Measurements from ENCODE around the gene GRK5. TPM values are rescaled to one million over a fixed set of nuclear protein-coding genes. Genes with fewer than 3 reads are reported as not detected.

Gene GRK5
- total RNA-seq, 2 donors from 2014 or later = 13.9 to 28.5 TPM

DNA sequence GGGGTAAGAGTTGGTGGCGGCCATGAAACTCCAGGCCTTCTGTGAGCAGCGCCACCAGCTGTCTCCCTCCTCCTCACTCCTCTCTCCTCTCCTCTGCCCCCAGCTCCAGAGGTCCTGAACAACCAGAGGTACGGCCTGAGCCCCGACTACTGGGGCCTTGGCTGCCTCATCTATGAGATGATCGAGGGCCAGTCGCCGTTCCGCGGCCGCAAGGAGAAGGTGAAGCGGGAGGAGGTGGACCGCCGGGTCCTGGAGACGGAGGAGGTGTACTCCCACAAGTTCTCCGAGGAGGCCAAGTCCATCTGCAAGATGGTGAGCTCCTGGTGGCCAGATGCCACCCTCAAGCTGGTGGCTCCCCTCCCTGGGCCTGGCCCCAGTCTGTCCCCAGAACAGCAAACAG, 236.1 kb downstream of the GRK5 start:
- ATAC-seq = no peak
- DNase-seq = no peak
- no peaks in the 10 kb centered on the region for H3K9me3 ChIP-seq (ENCODE audit: control insufficient read depth, low read length, poor library complexity, severe bottlenecking)
- Mint-ChIP-seq H3K27ac (peak overlapping the region; percentile 19), H3K4me1 (no peaks in the 10 kb centered on the region), H3K36me3 (ENCODE audit: low read depth) (no peaks in the 10 kb centered on the region), H3K4me3 (no peak overlapping the region), H3K27me3 (no peaks in the 10 kb centered on the region)

DNA sequence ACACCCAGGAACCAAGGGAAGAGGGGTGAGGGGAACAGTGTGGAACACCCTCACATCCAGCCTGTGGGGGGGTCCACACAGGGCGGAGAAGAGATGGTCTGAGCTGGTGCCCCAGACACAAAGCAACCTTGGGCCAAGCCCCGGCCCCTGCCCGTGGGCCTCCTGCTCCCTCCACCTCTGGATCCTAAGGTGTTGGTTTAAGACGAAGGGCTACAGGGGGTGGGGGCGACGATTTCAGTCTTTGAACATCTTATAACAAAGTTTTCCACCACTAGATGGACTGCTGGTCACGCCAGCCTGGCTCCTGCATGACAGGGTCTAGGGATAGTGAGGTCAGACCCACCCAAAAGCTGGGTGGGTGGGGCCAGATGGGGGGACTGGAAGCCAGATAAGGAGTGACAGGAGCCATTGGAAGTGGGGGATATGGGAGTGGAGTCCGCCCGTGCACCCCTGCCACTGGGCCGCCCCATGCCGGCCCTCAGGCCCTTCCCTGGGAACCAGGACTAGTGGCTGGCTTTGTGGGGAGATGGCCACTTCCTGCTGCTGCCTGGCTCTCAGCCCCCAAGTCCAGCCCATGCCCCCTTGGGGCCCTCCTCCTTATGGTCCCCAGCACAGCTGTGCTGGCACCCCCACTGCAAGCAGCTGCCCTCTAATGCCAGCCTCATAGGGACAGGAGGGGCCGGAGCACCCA, 236.7 kb downstream of the GRK5 start:
- peak overlapping the region; percentile 19 for H3K27ac Mint-ChIP-seq
- DNase-seq = no peak
- no peaks in the 10 kb centered on the region for H3K9me3 ChIP-seq (ENCODE audit: control insufficient read depth, low read length, poor library complexity, severe bottlenecking)
- no peaks in the 10 kb centered on the region for H3K27me3 Mint-ChIP-seq
- no peaks in the 10 kb centered on the region for H3K4me1 Mint-ChIP-seq
- H3K4me3 Mint-ChIP-seq = no peak overlapping the region
- no peaks in the 10 kb centered on the region for H3K36me3 Mint-ChIP-seq (ENCODE audit: low read depth)
- ATAC-seq = no peak

DNA sequence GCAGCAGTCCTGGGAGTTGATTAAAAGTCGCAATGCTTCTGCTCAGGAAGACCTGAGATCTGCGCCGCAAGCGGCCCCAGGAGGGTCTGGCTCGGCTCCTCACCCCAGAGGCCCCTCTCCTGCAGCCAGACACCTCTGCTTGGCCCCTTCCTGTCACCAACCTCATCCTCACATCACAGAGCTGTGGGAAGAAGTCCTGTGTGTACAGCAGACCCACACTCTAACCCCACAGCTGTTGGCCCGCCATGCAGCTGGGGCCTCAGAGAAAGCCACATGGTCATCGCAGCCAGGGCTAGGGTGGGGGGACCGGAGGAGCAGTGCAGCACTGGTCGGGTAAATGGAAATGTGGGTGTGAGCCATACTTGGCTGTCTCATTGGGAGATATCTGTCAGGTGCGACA, 237.5 kb downstream of the GRK5 start:
- H3K27ac Mint-ChIP-seq = no peak overlapping the region
- H3K4me1 Mint-ChIP-seq = no peaks in the 10 kb centered on the region
- DNase-seq = no peak
- H3K27me3 Mint-ChIP-seq = no peaks in the 10 kb centered on the region
- ATAC-seq = no peak
- H3K36me3 Mint-ChIP-seq (ENCODE audit: low read depth) = no peaks in the 10 kb centered on the region
- H3K4me3 Mint-ChIP-seq = peak overlapping the region; percentile 60
- no peaks in the 10 kb centered on the region for H3K9me3 ChIP-seq (ENCODE audit: control insufficient read depth, low read length, poor library complexity, severe bottlenecking)

DNA sequence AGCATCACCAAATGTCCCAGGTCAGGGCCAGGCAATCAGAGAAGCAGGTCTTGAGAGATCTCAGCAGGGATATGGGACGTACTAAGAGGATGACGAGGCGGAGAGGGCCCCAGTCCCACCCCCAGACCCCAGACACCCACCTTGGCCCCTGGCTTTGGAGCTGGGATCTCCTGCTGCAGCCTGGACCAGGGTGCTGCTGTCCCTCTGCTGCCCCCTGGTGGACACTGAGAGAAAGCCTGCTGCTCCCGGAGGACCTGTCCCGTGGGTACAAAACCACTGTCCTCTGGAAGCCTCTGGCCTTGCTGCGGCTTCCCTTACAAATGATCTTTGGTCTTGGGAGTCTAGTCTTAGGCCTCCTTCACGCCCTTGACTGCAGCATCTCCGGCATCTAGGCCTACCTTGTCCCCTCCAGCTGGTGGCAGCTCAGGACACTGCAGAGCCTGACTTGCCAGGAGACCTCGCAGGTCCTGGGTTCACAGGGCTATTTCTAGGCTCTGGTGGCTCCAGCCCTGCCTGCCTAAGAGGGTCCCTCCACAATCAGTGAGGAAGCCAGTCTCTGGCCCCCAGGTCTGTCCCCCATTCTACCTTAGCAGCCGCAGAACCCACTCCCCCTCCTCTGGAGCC, 238.1 kb downstream of the GRK5 start:
- no peaks in the 10 kb centered on the region for H3K9me3 ChIP-seq (ENCODE audit: control insufficient read depth, low read length, poor library complexity, severe bottlenecking)
- no peaks in the 10 kb centered on the region for H3K27me3 Mint-ChIP-seq
- DNase-seq (peak; percentile 68 to 82 (median 80)), ATAC-seq (peak; percentile 84)
- no peaks in the 10 kb centered on the region for H3K36me3 Mint-ChIP-seq (ENCODE audit: low read depth)
- no peaks in the 10 kb centered on the region for H3K4me1 Mint-ChIP-seq
- H3K4me3 Mint-ChIP-seq = peak overlapping the region; percentile 60
- H3K27ac Mint-ChIP-seq = peak overlapping the region; percentile 75

DNA sequence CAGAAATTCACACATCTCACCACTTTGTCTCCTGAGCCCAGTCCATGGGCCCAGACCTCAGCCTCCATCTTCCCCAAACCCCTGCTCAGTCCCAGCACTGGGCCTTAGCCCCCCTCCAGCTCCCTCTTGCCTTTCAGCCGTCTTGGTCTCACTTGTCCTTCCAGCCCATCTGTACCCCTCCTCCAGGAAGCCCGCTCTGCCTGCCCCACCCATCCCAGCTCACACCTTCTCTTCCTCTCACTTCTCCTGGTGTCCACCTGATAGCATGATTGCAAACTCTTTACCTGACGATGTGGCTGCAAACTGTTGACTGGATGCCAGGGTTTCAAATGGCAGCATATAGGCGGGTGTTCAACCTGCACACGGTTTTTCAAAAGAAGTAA, 238.6 kb downstream of the GRK5 start:
- DNase-seq (no peak), ATAC-seq (no peak)
- Mint-ChIP-seq H3K4me1 (no peaks in the 10 kb centered on the region), H3K27ac (peak overlapping the region; percentile 75), H3K4me3 (no peak overlapping the region), H3K27me3 (no peaks in the 10 kb centered on the region), H3K36me3 (ENCODE audit: low read depth) (no peaks in the 10 kb centered on the region)
- H3K9me3 ChIP-seq (ENCODE audit: control insufficient read depth, low read length, poor library complexity, severe bottlenecking) = no peaks in the 10 kb centered on the region

DNA sequence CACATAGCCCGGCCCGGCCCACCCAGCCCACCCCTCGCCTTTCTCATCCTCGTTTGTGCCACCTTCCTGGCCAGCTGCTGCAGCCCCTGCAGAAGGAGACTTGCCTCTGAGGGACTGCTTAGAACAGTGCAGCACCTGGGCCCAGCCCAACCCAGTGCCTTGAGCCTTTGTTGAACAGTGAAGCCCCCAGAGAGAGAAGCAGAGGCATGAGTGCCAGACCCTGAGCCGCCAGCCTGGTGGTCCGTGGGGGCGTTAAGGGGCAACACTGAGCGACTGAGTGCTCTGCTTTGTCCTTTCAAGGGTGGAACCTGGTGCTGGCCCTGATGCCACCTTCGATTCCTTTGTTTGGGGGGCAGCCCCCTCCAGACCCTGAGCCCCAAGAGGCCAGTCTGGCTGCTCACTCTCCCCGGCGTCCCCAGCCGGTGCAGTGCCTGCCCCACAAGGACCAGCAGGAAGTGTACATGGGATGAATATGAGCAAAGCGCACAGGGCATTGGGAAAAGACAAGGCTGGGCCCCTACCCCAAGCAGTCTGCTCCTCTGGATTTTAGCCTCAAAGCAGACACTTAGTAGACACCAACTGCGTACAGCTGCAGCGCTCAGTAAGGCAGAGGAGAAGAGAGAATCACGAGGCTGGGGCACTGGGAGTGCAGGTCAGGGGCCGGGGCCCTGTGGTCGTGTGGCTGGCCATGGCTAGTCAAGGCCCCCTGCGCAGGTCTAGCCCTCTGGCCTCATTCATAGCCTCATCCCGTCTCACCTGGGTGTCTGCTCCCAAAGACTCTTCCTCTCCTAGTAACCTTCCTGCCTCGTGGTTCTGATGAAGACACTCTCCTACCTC, 239.3 kb downstream of the GRK5 start:
- DNase-seq (no peak), ATAC-seq (no peak)
- H3K4me1 Mint-ChIP-seq = no peaks in the 10 kb centered on the region
- no peak overlapping the region for H3K4me3 Mint-ChIP-seq
- H3K9me3 ChIP-seq (ENCODE audit: control insufficient read depth, low read length, poor library complexity, severe bottlenecking) = no peaks in the 10 kb centered on the region
- H3K27ac Mint-ChIP-seq = no peak overlapping the region
- no peaks in the 10 kb centered on the region for H3K36me3 Mint-ChIP-seq (ENCODE audit: low read depth)
- H3K27me3 Mint-ChIP-seq = no peaks in the 10 kb centered on the region

DNA sequence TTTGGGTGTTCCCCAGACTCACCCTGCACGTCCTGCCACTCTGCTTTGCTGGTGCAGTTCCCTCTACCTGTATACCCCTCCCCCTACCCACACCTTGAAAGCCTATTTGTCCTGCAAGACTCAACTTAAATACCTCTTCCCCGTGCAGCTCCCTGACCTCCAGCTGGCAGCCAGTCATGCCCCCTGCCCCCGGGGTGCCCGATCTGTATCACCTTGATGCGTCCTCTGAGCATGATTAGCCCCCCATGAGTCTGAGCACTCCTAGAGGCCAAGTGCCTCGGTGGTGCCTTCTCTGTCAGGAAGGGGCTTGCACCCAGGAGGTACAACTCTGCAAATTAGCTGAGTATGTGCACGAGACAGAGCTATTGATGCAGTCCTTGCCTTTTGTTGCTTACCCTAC, 240.1 kb downstream of the GRK5 start:
- no peaks in the 10 kb centered on the region for H3K27me3 Mint-ChIP-seq
- no peaks in the 10 kb centered on the region for H3K9me3 ChIP-seq (ENCODE audit: control insufficient read depth, low read length, poor library complexity, severe bottlenecking)
- H3K36me3 Mint-ChIP-seq (ENCODE audit: low read depth) = no peaks in the 10 kb centered on the region
- no peak overlapping the region for H3K4me3 Mint-ChIP-seq
- H3K27ac Mint-ChIP-seq = no peak overlapping the region
- DNase-seq = no peak
- H3K4me1 Mint-ChIP-seq = no peaks in the 10 kb centered on the region
- no peak for ATAC-seq

DNA sequence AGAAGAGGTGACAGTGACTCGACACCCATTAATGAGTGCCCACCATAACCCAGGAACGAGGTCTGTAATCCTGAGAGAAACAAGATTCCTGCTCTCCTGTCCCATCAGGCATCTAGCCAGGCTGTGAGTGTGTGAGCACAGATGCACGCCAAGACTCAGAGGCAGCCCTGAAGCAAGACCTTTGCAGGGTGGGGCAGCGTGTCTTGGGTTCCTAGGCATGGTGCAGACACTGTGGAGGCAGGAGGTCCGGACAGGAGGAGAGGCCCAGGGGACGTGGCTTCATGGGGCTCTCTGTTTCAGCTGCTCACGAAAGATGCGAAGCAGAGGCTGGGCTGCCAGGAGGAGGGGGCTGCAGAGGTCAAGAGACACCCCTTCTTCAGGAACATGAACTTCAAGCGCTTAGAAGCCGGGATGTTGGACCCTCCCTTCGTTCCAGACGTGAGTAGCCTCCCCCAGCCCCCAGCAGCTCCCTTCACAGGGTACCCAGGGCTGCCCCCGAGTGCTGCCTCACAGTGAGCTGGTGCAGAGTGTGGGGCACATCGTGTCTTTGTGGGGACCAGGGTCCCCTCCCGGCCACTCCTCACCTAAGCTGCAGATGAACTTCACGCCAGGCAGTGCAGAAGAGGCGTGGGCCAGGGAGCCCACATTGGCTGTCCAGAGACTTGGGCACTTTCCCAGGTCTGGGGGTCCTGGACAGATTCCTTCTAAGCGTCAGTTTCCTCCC, 240.6 kb downstream of the GRK5 start:
- H3K27ac Mint-ChIP-seq = no peak overlapping the region
- no peaks in the 10 kb centered on the region for H3K27me3 Mint-ChIP-seq
- H3K36me3 Mint-ChIP-seq (ENCODE audit: low read depth) = no peaks in the 10 kb centered on the region
- H3K4me3 Mint-ChIP-seq = no peak overlapping the region
- DNase-seq (no peak), ATAC-seq (no peak)
- H3K4me1 Mint-ChIP-seq = no peaks in the 10 kb centered on the region
- H3K9me3 ChIP-seq (ENCODE audit: control insufficient read depth, low read length, poor library complexity, severe bottlenecking) = no peaks in the 10 kb centered on the region

DNA sequence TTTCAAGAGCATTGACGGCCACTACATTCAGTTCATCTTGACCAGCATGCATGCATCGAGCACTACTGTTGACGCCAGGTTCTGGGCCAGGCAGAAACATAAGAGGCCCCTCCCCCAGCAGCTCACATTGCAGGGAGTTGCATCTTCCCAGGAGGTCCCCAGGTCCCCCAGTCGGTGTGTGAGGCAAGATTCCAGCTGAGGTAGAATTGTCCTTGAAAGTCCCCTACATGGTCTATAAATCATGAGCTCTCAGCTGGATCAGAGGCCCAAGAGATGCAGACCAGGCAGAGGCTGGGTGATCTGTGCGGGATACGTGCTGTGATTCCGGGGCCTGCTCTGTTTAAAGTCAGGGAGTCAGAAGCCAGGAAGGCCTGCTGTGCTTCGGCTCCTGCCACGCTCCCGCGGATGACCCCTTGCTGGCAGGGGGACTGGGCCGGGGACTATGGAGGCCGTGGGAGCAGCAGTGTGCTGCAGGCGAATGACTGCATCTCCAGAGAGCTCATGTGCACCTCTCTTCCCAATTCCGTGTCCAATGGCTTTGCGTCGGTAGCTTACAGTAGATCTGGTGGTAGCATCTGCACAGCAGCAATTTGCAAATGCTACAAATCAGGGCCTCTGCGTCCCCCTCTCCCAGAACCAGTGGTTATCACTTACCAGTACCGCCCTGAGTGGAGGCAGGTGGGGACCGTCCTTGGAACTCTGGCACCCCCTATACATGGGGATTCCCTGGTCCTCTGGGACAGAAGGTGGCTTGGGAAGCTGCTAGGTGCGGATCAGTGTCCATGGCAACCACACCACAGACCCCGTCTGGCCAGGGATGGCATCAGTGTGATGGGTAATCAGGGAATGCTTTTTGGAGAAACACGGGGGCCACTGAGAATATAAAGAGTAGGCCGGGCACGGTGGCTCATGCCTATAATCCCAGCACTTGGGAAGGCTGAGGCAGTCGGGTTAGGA, 241.5 kb downstream of the GRK5 start:
- ATAC-seq (no peak), DNase-seq (no peak)
- Mint-ChIP-seq H3K27ac (no peak overlapping the region), H3K27me3 (no peaks in the 10 kb centered on the region), H3K4me3 (no peak overlapping the region), H3K4me1 (no peaks in the 10 kb centered on the region), H3K36me3 (ENCODE audit: low read depth) (no peaks in the 10 kb centered on the region)
- H3K9me3 ChIP-seq (ENCODE audit: control insufficient read depth, low read length, poor library complexity, severe bottlenecking) = no peaks in the 10 kb centered on the region

DNA sequence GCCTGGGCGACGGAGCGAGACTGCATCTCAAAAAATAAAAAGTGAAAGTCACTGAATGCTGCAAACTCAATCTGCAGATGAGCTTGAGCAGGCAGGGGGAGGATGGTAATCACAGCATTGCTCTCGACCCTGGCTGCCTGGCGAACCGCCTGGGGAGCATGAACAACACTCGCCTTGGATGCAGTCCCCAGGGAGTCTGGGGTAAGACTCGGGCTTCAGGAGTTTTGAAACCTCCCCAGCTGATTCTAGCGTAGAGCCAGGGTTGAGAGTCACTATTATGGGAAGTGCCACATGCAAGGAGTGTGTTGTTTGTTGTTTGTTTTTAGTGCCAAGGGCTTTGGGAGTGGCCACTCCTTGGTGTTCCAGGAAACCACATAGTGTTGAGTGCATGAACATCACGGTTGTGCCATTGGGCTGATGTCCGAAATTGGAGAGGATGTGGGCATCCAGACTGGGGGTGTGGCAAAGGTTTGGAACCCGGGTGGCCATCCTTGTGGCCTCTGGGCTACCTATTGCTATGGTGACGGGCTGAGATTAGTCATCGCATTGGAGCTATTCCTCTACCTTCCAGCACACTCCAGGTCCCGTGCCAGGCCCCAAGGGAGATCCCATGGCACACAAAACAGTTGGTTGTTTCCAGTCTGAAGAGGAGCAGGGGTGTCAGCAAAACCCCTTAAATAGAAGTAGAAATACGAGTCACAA, 242.5 kb downstream of the GRK5 start:
- no peaks in the 10 kb centered on the region for H3K27me3 Mint-ChIP-seq
- no peak overlapping the region for H3K4me3 Mint-ChIP-seq
- peak overlapping the region; percentile 39 for H3K27ac Mint-ChIP-seq
- DNase-seq (no peak), ATAC-seq (no peak)
- no peaks in the 10 kb centered on the region for H3K36me3 Mint-ChIP-seq (ENCODE audit: low read depth)
- H3K9me3 ChIP-seq (ENCODE audit: control insufficient read depth, low read length, poor library complexity, severe bottlenecking) = no peaks in the 10 kb centered on the region
- no peaks in the 10 kb centered on the region for H3K4me1 Mint-ChIP-seq

DNA sequence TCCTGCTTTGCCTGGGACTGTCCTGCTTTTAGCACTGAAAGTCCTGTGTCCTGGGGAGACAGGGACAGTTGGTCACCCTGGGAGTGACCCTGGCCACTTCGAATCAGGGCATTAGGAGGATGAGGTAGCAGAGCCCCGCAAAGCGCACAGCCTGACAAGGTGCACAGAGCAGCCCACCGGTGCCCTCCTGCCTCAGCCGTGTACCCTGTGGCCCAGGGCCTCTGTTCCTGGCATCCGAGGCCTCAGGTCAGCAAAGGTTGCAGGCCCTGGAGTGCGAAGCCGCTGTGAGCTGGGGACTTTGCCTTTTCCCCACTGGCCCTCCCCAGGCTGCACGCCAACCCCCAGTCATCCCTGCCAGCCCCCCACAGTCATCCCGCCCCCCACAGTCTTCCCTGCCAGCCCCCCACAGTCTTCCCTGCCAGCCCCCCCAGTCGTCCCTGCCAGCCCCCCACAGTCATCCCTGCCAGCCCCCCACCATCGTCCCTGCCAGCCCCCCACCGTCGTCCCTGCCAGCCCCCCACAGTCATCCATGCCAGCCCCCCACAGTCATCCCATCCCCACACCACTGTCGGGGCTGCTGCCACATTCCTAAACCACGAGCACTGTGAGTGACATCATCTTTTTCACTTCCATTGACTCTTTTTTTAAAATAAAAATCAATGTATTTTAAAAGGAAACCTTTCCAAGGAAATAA, 243.4 kb downstream of the GRK5 start:
- Mint-ChIP-seq H3K4me3 (no peak overlapping the region), H3K36me3 (ENCODE audit: low read depth) (no peaks in the 10 kb centered on the region), H3K27ac (no peak overlapping the region), H3K27me3 (no peaks in the 10 kb centered on the region), H3K4me1 (no peaks in the 10 kb centered on the region)
- ATAC-seq = no peak
- no peak for DNase-seq
- H3K9me3 ChIP-seq (ENCODE audit: control insufficient read depth, low read length, poor library complexity, severe bottlenecking) = no peaks in the 10 kb centered on the region

Measured in T-helper 17 cell (primary cell).